GM12878 (cell line): ENCODE measurements around the gene AMH. TPM values are rescaled to one million over a fixed set of nuclear protein-coding genes. Genes with fewer than 3 reads are reported as not detected.
A peak's percentile ranks its signal among the peaks of the same experiment; 100 is the strongest.

ENCODE experiments used
- BRCA1 ChIP-seq: IDR thresholded peaks from 2 replicates; pipeline ENCODE4 v1.6.1; 2011; ENCODE audit warnings: low read depth, low read length, improper control_type of control experiment
- FOXK2 ChIP-seq: fragments of 450-650 bp; IDR thresholded peaks from 2 replicates; pipeline ENCODE4 v1.6.1; 2017; ENCODE audit warnings: mild to moderate bottlenecking, moderate library complexity
- IRF4 ChIP-seq: IDR thresholded peaks from 2 replicates; pipeline ENCODE4 v1.6.1; 2011; ENCODE audit warnings: low read depth, low read length
- PKNOX1 ChIP-seq: fragments of 450-650 bp; IDR thresholded peaks from 2 replicates; pipeline ENCODE4 v1.6.1; 2016; ENCODE audit warnings: mild to moderate bottlenecking
- microRNA counts: library from miRNA; unstranded; fragments of <30 nt; microRNA quantifications from one replicate; lab custom pipeline; 2016
- microRNA-seq: library from miRNA; unstranded; fragments of <30 nt; microRNA quantifications from one replicate; pipeline ENCODE4, GENCODE V29; 2018
- polyA plus RNA-seq, 11 experiments: library from polyadenylated mRNA; depleted of rRNA in 4 of 11; unstranded in 6 of 11; stranded (reverse) in 5 of 11; fragments of >200 nt; fragmentation: Nextera tagmentation in 4 of 11; fragmentation: Illumina TruSeq in 1 of 11; extraction: Ambion mirVana in 4 of 11; extraction: Trizol in 1 of 11; gene quantifications; 1 replicate in 1 of 11; 2 replicates in 10 of 11; pipeline versions ENCODE4 v1.2.1 to v1.2.3, GENCODE V29; 2011 to 2016; ENCODE audit warnings: inconsistent platforms in 2 of 11, missing spikeins in 2 of 11, low read depth in 1 of 11
- small RNA-seq: library from RNA; depleted of rRNA; stranded (forward); fragments of <200 nt; gene quantifications from one replicate; pipeline ENCODE3, GENCODE V24; 2014
- total RNA-seq, 4 experiments: library from RNA; depleted of rRNA in 3 of 4; stranded (reverse); fragments of >200 nt in 3 of 4; fragmentation: Illumina TruSeq in 1 of 4; extraction: Trizol in 1 of 4; gene quantifications; 2 replicates each; pipeline versions ENCODE4 v1.2.1 to v1.2.3, GENCODE V29; 2013 to 2021
- TF ChIP-seq, protein P1 (sequence below): fragments of 450-650 bp; formaldehyde crosslinking; IDR thresholded peaks from 2 replicates; pipeline ENCODE4 v1.4.0; 2020; ENCODE audit warnings: mild to moderate bottlenecking, moderate library complexity

The AMH gene
- total and polyA plus RNA-seq, 10 of the 15 experiments (the other 5 are each of a cell fraction or from before 2014, with no cell fraction given): 0.17 to 3.5 (median 0.81) TPM; not detected in 4

DNA sequence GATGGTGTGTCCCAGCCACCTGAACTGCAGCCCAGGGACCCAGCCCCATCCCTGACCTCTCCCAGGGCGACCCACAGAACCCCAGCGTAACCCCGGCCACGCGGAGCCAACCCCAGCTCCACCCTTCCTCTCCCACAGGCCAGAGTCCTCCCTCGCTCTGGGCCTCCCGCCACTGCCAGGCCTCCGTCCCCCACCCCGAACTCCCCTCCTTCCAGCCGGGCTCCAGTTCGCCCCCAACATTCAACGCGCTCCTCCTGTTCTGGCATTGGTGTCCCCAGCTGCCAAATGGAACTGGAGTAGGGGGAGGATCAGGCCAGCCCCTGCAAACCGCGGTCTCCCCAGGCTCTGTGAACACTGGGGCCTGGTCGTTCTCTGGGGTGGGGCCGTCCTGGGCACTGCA, 51.4 kb downstream of the AMH start (continued):
- TF ChIP-seq, protein P1, sequence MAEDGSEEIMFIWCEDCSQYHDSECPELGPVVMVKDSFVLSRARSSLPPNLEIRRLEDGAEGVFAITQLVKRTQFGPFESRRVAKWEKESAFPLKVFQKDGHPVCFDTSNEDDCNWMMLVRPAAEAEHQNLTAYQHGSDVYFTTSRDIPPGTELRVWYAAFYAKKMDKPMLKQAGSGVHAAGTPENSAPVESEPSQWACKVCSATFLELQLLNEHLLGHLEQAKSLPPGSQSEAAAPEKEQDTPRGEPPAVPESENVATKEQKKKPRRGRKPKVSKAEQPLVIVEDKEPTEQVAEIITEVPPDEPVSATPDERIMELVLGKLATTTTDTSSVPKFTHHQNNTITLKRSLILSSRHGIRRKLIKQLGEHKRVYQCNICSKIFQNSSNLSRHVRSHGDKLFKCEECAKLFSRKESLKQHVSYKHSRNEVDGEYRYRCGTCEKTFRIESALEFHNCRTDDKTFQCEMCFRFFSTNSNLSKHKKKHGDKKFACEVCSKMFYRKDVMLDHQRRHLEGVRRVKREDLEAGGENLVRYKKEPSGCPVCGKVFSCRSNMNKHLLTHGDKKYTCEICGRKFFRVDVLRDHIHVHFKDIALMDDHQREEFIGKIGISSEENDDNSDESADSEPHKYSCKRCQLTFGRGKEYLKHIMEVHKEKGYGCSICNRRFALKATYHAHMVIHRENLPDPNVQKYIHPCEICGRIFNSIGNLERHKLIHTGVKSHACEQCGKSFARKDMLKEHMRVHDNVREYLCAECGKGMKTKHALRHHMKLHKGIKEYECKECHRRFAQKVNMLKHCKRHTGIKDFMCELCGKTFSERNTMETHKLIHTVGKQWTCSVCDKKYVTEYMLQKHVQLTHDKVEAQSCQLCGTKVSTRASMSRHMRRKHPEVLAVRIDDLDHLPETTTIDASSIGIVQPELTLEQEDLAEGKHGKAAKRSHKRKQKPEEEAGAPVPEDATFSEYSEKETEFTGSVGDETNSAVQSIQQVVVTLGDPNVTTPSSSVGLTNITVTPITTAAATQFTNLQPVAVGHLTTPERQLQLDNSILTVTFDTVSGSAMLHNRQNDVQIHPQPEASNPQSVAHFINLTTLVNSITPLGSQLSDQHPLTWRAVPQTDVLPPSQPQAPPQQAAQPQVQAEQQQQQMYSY: no peak
- TF ChIP-seq IRF4 (no peak), PKNOX1 (no peak), FOXK2 (no peak), BRCA1 (no peak)

MicroRNAs within 50 kb of the gene (microRNA counts, 767-probe panel; counts per million panel counts)
- microRNA hsa-miR-1227 (lab: Ali Mortazavi, UCI): 55.3 counts per million

Small RNA genes lying within 50 kb of the gene (microRNA-seq; reads per million reads assigned to microRNA genes)
- gene MIR1227 (5.8 reads per million, percentile 33 among the genes with 10 or more reads in this experiment), gene MIR4321 (not detected)

Small RNA genes lying within 50 kb of the gene (small RNA-seq; reads per million reads assigned to genes)
- gene MIR1227: not detected

Other genes with a start within 250 kb of the AMH start
Only the 7 nearest of the 17 such genes appear.
- gene PLEKHJ1, start 13.0 kb upstream of the AMH start, total RNA-seq (2014; rRNA removed): 131 and 133 TPM in 2 replicates
- 42.8 and 49.7 TPM in 2 replicates for gene PLEKHJ1, start 13.0 kb upstream of the AMH start, total RNA-seq (2014; rRNA removed; fragmentation: Illumina TruSeq; extraction: Trizol)
- 92.9 and 98.0 TPM in 2 replicates for gene PLEKHJ1, start 13.0 kb upstream of the AMH start, total RNA-seq (2021)
- 27.7 and 52.0 TPM in 2 replicates for gene PLEKHJ1, start 13.0 kb upstream of the AMH start, polyA plus RNA-seq (2011; rRNA removed)
- gene PLEKHJ1, start 13.0 kb upstream of the AMH start, polyA plus RNA-seq (2014; fragmentation: Illumina TruSeq; extraction: Trizol): 13.8 and 32.4 TPM in 2 replicates
- 1 to 10 TPM; 1.3 to 6.9 TPM for gene PLEKHJ1, start 13.0 kb upstream of the AMH start, polyA plus RNA-seq (2014; fragmentation: Nextera tagmentation; extraction: Ambion mirVana)
- gene PLEKHJ1, start 13.0 kb upstream of the AMH start, polyA plus RNA-seq (2014; rRNA removed): 133 and 158 TPM in 2 replicates
- gene PLEKHJ1, start 13.0 kb upstream of the AMH start, polyA plus RNA-seq (2016; fragmentation: Nextera tagmentation; extraction: Ambion mirVana): 100 to 1,000 TPM; 119 to 125 TPM
- 41.5 and 49.3 TPM in 2 replicates for gene SF3A2, start 12.5 kb upstream of the AMH start, total RNA-seq (2014; rRNA removed)
- gene SF3A2, start 12.5 kb upstream of the AMH start, total RNA-seq (2014; rRNA removed; fragmentation: Illumina TruSeq; extraction: Trizol): 12.3 and 15.6 TPM in 2 replicates
- 132 and 143 TPM in 2 replicates for gene SF3A2, start 12.5 kb upstream of the AMH start, total RNA-seq (2021)
- gene SF3A2, start 12.5 kb upstream of the AMH start, polyA plus RNA-seq (2011; rRNA removed): 3.3 and 5.4 TPM in 2 replicates
- 2.4 and 26.9 TPM in 2 replicates for gene SF3A2, start 12.5 kb upstream of the AMH start, polyA plus RNA-seq (2014; fragmentation: Illumina TruSeq; extraction: Trizol)
- under 1 TPM; 0.33 to 0.55 TPM for gene SF3A2, start 12.5 kb upstream of the AMH start, polyA plus RNA-seq (2014; fragmentation: Nextera tagmentation; extraction: Ambion mirVana)
- gene SF3A2, start 12.5 kb upstream of the AMH start, polyA plus RNA-seq (2014; rRNA removed): 36.2 and 61.3 TPM in 2 replicates
- 10 to 100 TPM; 34.4 to 39.7 TPM for gene SF3A2, start 12.5 kb upstream of the AMH start, polyA plus RNA-seq (2016; fragmentation: Nextera tagmentation; extraction: Ambion mirVana)
- not detected in 2 replicates for gene JSRP1, start 7.1 kb downstream of the AMH start, total RNA-seq (2014; rRNA removed)
- not detected in 2 replicates for gene JSRP1, start 7.1 kb downstream of the AMH start, total RNA-seq (2014; rRNA removed; fragmentation: Illumina TruSeq; extraction: Trizol)
- 0.41 and 0.43 TPM in 2 replicates for gene JSRP1, start 7.1 kb downstream of the AMH start, total RNA-seq (2021)
- gene JSRP1, start 7.1 kb downstream of the AMH start, polyA plus RNA-seq (2011; rRNA removed): not detected in 2 replicates
- gene JSRP1, start 7.1 kb downstream of the AMH start, polyA plus RNA-seq (2014; fragmentation: Illumina TruSeq; extraction: Trizol): not detected in 2 replicates
- not detected for gene JSRP1, start 7.1 kb downstream of the AMH start, polyA plus RNA-seq (2014; fragmentation: Nextera tagmentation; extraction: Ambion mirVana)
- gene JSRP1, start 7.1 kb downstream of the AMH start, polyA plus RNA-seq (2014; rRNA removed): 0.14 TPM in 1 of 2 replicates, not detected in the other
- gene JSRP1, start 7.1 kb downstream of the AMH start, polyA plus RNA-seq (2016; fragmentation: Nextera tagmentation; extraction: Ambion mirVana): under 1 TPM; 0.49 to 0.91 TPM
- not detected in 2 replicates for gene PEAK3, start 32.9 kb downstream of the AMH start, total RNA-seq (2014; rRNA removed)
- gene PEAK3, start 32.9 kb downstream of the AMH start, total RNA-seq (2014; rRNA removed; fragmentation: Illumina TruSeq; extraction: Trizol): not detected in 2 replicates
- gene PEAK3, start 32.9 kb downstream of the AMH start, total RNA-seq (2021): 0.10 and 0.13 TPM in 2 replicates
- gene PEAK3, start 32.9 kb downstream of the AMH start, polyA plus RNA-seq (2011; rRNA removed): 0.03 TPM in 1 of 2 replicates, not detected in the other
- gene PEAK3, start 32.9 kb downstream of the AMH start, polyA plus RNA-seq (2014; fragmentation: Illumina TruSeq; extraction: Trizol): not detected in 2 replicates
- not detected for gene PEAK3, start 32.9 kb downstream of the AMH start, polyA plus RNA-seq (2014; fragmentation: Nextera tagmentation; extraction: Ambion mirVana)
- not detected in 2 replicates for gene PEAK3, start 32.9 kb downstream of the AMH start, polyA plus RNA-seq (2014; rRNA removed)
- gene PEAK3, start 32.9 kb downstream of the AMH start, polyA plus RNA-seq (2016; fragmentation: Nextera tagmentation; extraction: Ambion mirVana): under 1 TPM in 1 of 2 experiments, not detected in 1; 0.05 TPM
- gene LINGO3, start 58.8 kb downstream of the AMH start, total RNA-seq (2014; rRNA removed): 0.22 and 0.40 TPM in 2 replicates
- 0.09 TPM in 1 of 2 replicates, not detected in the other for gene LINGO3, start 58.8 kb downstream of the AMH start, total RNA-seq (2014; rRNA removed; fragmentation: Illumina TruSeq; extraction: Trizol)
- gene LINGO3, start 58.8 kb downstream of the AMH start, total RNA-seq (2021): 0.27 and 0.33 TPM in 2 replicates
- gene LINGO3, start 58.8 kb downstream of the AMH start, polyA plus RNA-seq (2011; rRNA removed): not detected in 2 replicates
- gene LINGO3, start 58.8 kb downstream of the AMH start, polyA plus RNA-seq (2014; fragmentation: Illumina TruSeq; extraction: Trizol): not detected in 2 replicates
- gene LINGO3, start 58.8 kb downstream of the AMH start, polyA plus RNA-seq (2014; fragmentation: Nextera tagmentation; extraction: Ambion mirVana): not detected
- 0.05 and 0.09 TPM in 2 replicates for gene LINGO3, start 58.8 kb downstream of the AMH start, polyA plus RNA-seq (2014; rRNA removed)
- 1 to 10 TPM; 1.2 to 2.0 TPM for gene LINGO3, start 58.8 kb downstream of the AMH start, polyA plus RNA-seq (2016; fragmentation: Nextera tagmentation; extraction: Ambion mirVana)
- gene LSM7, start 79.3 kb downstream of the AMH start, total RNA-seq (2014; rRNA removed): 253 and 300 TPM in 2 replicates
- 138 and 148 TPM in 2 replicates for gene LSM7, start 79.3 kb downstream of the AMH start, total RNA-seq (2014; rRNA removed; fragmentation: Illumina TruSeq; extraction: Trizol)
- gene LSM7, start 79.3 kb downstream of the AMH start, total RNA-seq (2021): 205 and 211 TPM in 2 replicates
- 193 and 274 TPM in 2 replicates for gene LSM7, start 79.3 kb downstream of the AMH start, polyA plus RNA-seq (2011; rRNA removed)
- 34.5 and 107 TPM in 2 replicates for gene LSM7, start 79.3 kb downstream of the AMH start, polyA plus RNA-seq (2014; fragmentation: Illumina TruSeq; extraction: Trizol)
- gene LSM7, start 79.3 kb downstream of the AMH start, polyA plus RNA-seq (2014; fragmentation: Nextera tagmentation; extraction: Ambion mirVana): 100 to 1,000 TPM in 1 of 2 experiments, 10 to 100 TPM in 1; 24.4 to 108 TPM
- 424 and 461 TPM in 2 replicates for gene LSM7, start 79.3 kb downstream of the AMH start, polyA plus RNA-seq (2014; rRNA removed)
- gene LSM7, start 79.3 kb downstream of the AMH start, polyA plus RNA-seq (2016; fragmentation: Nextera tagmentation; extraction: Ambion mirVana): 100 to 1,000 TPM; 230 to 273 TPM
- 19.2 and 26.0 TPM in 2 replicates for gene SPPL2B, start 79.4 kb downstream of the AMH start, total RNA-seq (2014; rRNA removed)
- gene SPPL2B, start 79.4 kb downstream of the AMH start, total RNA-seq (2014; rRNA removed; fragmentation: Illumina TruSeq; extraction: Trizol): 6.4 and 7.8 TPM in 2 replicates
- 47.6 and 56.5 TPM in 2 replicates for gene SPPL2B, start 79.4 kb downstream of the AMH start, total RNA-seq (2021)
- 7.6 and 10.6 TPM in 2 replicates for gene SPPL2B, start 79.4 kb downstream of the AMH start, polyA plus RNA-seq (2011; rRNA removed)
- 2.1 and 5.0 TPM in 2 replicates for gene SPPL2B, start 79.4 kb downstream of the AMH start, polyA plus RNA-seq (2014; fragmentation: Illumina TruSeq; extraction: Trizol)
- under 1 TPM; 0.29 to 0.40 TPM for gene SPPL2B, start 79.4 kb downstream of the AMH start, polyA plus RNA-seq (2014; fragmentation: Nextera tagmentation; extraction: Ambion mirVana)
- 55.5 and 65.7 TPM in 2 replicates for gene SPPL2B, start 79.4 kb downstream of the AMH start, polyA plus RNA-seq (2014; rRNA removed)
- 10 to 100 TPM; 33.8 to 34.7 TPM for gene SPPL2B, start 79.4 kb downstream of the AMH start, polyA plus RNA-seq (2016; fragmentation: Nextera tagmentation; extraction: Ambion mirVana)